Measurements from ENCODE around the gene EFNA5. TPM values are rescaled to one million over a fixed set of nuclear protein-coding genes. Genes with fewer than 3 reads are reported as not detected.

Gene EFNA5
- total RNA-seq, 1 experiment from 2014 or later = 0.22 TPM

DNA sequence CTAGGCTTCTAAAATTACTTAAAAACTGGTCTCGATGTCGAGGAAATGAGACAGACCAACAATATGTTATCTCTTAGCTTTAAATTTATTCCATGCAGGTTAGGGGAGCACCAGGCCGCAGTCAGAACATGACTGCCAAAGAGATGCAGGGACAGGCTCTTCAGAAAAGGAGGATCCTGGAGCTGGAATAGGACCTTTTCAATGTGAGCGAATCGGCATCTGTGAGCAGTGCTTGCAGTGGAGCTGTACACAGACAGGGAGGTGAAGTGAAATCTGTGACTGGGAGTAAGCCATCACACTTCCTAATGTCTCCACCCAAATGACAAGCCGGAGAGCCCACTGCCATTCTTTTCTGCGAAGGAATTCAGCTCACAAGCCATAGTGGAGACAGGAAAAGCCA, 78.2 kb downstream of the EFNA5 start:
- CTCF ChIA-PET = no interaction called here
- H3K4me2 ChIP-seq (ENCODE audit: low read length) = no peak overlapping the region
- intact Hi-C loops (cut with micrococcal nuclease) = no loop called here
- no TSS peak for BruUV-seq (replicated peaks)
- no peak overlapping the region for H2AFZ ChIP-seq (ENCODE audit: low read depth, low read length, poor library complexity, severe bottlenecking)
- H3K9ac ChIP-seq (ENCODE audit: low read length) = no peak overlapping the region
- H3K36me3 ChIP-seq (ENCODE audit: control insufficient read depth in 1 of 2, insufficient read depth in 2 of 2, low read length in 2 of 2) = no peaks in the 10 kb centered on the region
- H3K9me3 ChIP-seq (ENCODE audit: control insufficient read depth in 1 of 2, insufficient read depth in 1 of 2, low read depth in 1 of 2, low read length in 2 of 2) = no peaks in the 10 kb centered on the region
- H3K4me3 ChIP-seq (replicated peaks in 1 of 2; ENCODE audit: low read depth in 1 of 2, low read length in 2 of 2) = no peak overlapping the region
- H3K79me2 ChIP-seq (ENCODE audit: insufficient read depth, low read length) = no peaks in the 10 kb centered on the region
- POLR2A ChIA-PET = no interaction called here
- no peaks in the 10 kb centered on the region for H4K20me1 ChIP-seq (ENCODE audit: insufficient read depth)
- no peaks in the 10 kb centered on the region for H3K4me1 ChIP-seq (ENCODE audit: control insufficient read depth in 1 of 2, insufficient read depth in 2 of 2, low read length in 2 of 2)
- RAD21 ChIA-PET (ENCODE audit: low non-redundant PET in 1 of 2, low total read pairs in 2 of 2, uncharacterized antibody in 2 of 2, unreplicated experiment in 2 of 2) = no interaction called here
- H3K27ac ChIP-seq (ENCODE audit: low read depth, low read length) = no peak overlapping the region
- H3K9me2 ChIP-seq (ENCODE audit: insufficient read depth) = no peaks in the 10 kb centered on the region
- ATAC-seq = no peak
- no peaks in the 10 kb centered on the region for H3K27me3 ChIP-seq (ENCODE audit: insufficient read depth, low read length)
- DNase-seq (ENCODE audit: low read depth, low spot score) = no peak
- TF ChIP-seq EGR1 (IDR thresholded peaks at IDR 0.05; ENCODE audit: low read depth) = no peak
- no peak for TF ChIP-seq ZFX (IDR thresholded peaks at IDR 0.05)
- TF ChIP-seq SIN3A (IDR thresholded peaks at IDR 0.05; ENCODE audit: low read depth) = no peak
- TF ChIP-seq ELF1 (IDR thresholded peaks at IDR 0.05; ENCODE audit: borderline replicate concordance, low read depth) = no peak
- TF ChIP-seq POLR2AphosphoS5 (IDR thresholded peaks at IDR 0.05; ENCODE audit: low read depth, low read length) = no peak
- TF ChIP-seq, protein P1, sequence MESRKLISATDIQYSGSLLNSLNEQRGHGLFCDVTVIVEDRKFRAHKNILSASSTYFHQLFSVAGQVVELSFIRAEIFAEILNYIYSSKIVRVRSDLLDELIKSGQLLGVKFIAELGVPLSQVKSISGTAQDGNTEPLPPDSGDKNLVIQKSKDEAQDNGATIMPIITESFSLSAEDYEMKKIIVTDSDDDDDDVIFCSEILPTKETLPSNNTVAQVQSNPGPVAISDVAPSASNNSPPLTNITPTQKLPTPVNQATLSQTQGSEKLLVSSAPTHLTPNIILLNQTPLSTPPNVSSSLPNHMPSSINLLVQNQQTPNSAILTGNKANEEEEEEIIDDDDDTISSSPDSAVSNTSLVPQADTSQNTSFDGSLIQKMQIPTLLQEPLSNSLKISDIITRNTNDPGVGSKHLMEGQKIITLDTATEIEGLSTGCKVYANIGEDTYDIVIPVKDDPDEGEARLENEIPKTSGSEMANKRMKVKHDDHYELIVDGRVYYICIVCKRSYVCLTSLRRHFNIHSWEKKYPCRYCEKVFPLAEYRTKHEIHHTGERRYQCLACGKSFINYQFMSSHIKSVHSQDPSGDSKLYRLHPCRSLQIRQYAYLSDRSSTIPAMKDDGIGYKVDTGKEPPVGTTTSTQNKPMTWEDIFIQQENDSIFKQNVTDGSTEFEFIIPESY (IDR thresholded peaks at IDR 0.05; ENCODE audit: extremely low read depth, insufficient replicate concordance, low read length) = no peak
- TF ChIP-seq, protein P2, sequence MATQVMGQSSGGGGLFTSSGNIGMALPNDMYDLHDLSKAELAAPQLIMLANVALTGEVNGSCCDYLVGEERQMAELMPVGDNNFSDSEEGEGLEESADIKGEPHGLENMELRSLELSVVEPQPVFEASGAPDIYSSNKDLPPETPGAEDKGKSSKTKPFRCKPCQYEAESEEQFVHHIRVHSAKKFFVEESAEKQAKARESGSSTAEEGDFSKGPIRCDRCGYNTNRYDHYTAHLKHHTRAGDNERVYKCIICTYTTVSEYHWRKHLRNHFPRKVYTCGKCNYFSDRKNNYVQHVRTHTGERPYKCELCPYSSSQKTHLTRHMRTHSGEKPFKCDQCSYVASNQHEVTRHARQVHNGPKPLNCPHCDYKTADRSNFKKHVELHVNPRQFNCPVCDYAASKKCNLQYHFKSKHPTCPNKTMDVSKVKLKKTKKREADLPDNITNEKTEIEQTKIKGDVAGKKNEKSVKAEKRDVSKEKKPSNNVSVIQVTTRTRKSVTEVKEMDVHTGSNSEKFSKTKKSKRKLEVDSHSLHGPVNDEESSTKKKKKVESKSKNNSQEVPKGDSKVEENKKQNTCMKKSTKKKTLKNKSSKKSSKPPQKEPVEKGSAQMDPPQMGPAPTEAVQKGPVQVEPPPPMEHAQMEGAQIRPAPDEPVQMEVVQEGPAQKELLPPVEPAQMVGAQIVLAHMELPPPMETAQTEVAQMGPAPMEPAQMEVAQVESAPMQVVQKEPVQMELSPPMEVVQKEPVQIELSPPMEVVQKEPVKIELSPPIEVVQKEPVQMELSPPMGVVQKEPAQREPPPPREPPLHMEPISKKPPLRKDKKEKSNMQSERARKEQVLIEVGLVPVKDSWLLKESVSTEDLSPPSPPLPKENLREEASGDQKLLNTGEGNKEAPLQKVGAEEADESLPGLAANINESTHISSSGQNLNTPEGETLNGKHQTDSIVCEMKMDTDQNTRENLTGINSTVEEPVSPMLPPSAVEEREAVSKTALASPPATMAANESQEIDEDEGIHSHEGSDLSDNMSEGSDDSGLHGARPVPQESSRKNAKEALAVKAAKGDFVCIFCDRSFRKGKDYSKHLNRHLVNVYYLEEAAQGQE (IDR thresholded peaks at IDR 0.05; ENCODE audit: low read depth) = no peak
- TF ChIP-seq EZH2 (IDR thresholded peaks at IDR 0.05) = no peak
- no peak for TF ChIP-seq EZH2phosphoT487 (IDR thresholded peaks at IDR 0.05; ENCODE audit: borderline replicate concordance)
- TF ChIP-seq, protein P3, sequence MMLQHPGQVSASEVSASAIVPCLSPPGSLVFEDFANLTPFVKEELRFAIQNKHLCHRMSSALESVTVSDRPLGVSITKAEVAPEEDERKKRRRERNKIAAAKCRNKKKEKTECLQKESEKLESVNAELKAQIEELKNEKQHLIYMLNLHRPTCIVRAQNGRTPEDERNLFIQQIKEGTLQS (IDR thresholded peaks at IDR 0.05) = no peak
- no peak for TF ChIP-seq SRF (IDR thresholded peaks at IDR 0.05; ENCODE audit: low read depth)
- no peak for TF ChIP-seq RAD21 (IDR thresholded peaks at IDR 0.05; ENCODE audit: low read depth)
- no peak for TF ChIP-seq JUND (IDR thresholded peaks at IDR 0.05)
- TF ChIP-seq TCF7L2 (IDR thresholded peaks at IDR 0.05; ENCODE audit: borderline replicate concordance, extremely low read depth, insufficient read depth, insufficient read length) = no peak
- no peak for TF ChIP-seq ZNF274 (IDR thresholded peaks at IDR 0.05; ENCODE audit: low read depth, low read length)
- no peak for TF ChIP-seq POLR2A (IDR thresholded peaks at IDR 0.05; ENCODE audit: borderline replicate concordance, extremely low read depth, insufficient read depth, insufficient read length)
- no peak for TF ChIP-seq YY1 (IDR thresholded peaks at IDR 0.05; ENCODE audit: extremely low read depth, insufficient replicate concordance, low read depth, low read length)
- TF ChIP-seq CBX3 (IDR thresholded peaks at IDR 0.05; ENCODE audit: low read depth) = no peak
